GM23248 (cell line): ENCODE data around the gene DDC. TPM values are rescaled to one million over a fixed set of nuclear protein-coding genes. Genes with fewer than 3 reads are reported as not detected.

Experiments used
- DNase-seq: peaks from one replicate; pipeline ENCODE4 v3.0.0-alpha.2; 2015
- H2AFZ ChIP-seq: fragments of 200-600 bp; sonication (generic); 2 replicates; pipeline ENCODE4 v1.6.1; 2016; ENCODE audit warnings: antibody characterized with exemption
- H3F3A ChIP-seq: fragments of 200-600 bp; sonication (generic); 2 replicates; pipeline ENCODE4 v1.6.1; 2016; ENCODE audit warnings: mild to moderate bottlenecking, antibody characterized with exemption, mixed run types; ENCODE audit not compliant: insufficient read depth
- H3K27ac ChIP-seq: fragments of 200-600 bp; sonication (generic); 2 replicates; pipeline ENCODE4 v1.5.1; 2016; ENCODE audit warnings: mild to moderate bottlenecking
- H3K27me3 ChIP-seq: fragments of 200-600 bp; sonication (generic); replicated peaks from 2 replicates; pipeline ENCODE4 v1.6.1; 2016; ENCODE audit warnings: mild to moderate bottlenecking; ENCODE audit not compliant: insufficient read depth
- H3K36me3 ChIP-seq: fragments of 200-600 bp; sonication (generic); 2 replicates; pipeline ENCODE4 v1.6.1; 2016; ENCODE audit warnings: low read depth, mild to moderate bottlenecking
- H3K4me1 ChIP-seq: fragments of 200-600 bp; sonication (generic); 2 replicates; pipeline ENCODE4 v1.6.1; 2016; ENCODE audit warnings: mild to moderate bottlenecking; ENCODE audit not compliant: insufficient read depth
- H3K4me2 ChIP-seq: fragments of 200-600 bp; sonication (generic); one replicate; pipeline ENCODE4 v1.6.1; 2016; ENCODE audit warnings: mild to moderate bottlenecking; ENCODE audit not compliant: unreplicated experiment
- H3K4me3 ChIP-seq: fragments of 200-600 bp; sonication (generic); 2 replicates; pipeline ENCODE4 v1.5.1; 2016; ENCODE audit warnings: mild to moderate bottlenecking
- H3K79me2 ChIP-seq: fragments of 200-600 bp; sonication (generic); 2 replicates; pipeline ENCODE4 v1.6.1; 2016; ENCODE audit warnings: mild to moderate bottlenecking; ENCODE audit not compliant: insufficient read depth
- H3K9ac ChIP-seq: fragments of 200-600 bp; sonication (generic); 2 replicates; pipeline ENCODE4 v1.6.1; 2016; ENCODE audit warnings: mild to moderate bottlenecking
- H3K9me2 ChIP-seq: fragments of 200-600 bp; sonication (generic); 2 replicates; pipeline ENCODE4 v1.6.1; 2016; ENCODE audit warnings: mixed run types, mild to moderate bottlenecking, moderate library complexity; ENCODE audit not compliant: insufficient read depth
- H3K9me3 ChIP-seq: fragments of 200-600 bp; sonication (generic); one replicate; pipeline ENCODE4 v1.6.1; 2017; ENCODE audit warnings: low read depth
- H4K20me1 ChIP-seq: fragments of 200-600 bp; sonication (generic); 2 replicates; pipeline ENCODE4 v1.6.0; 2016; ENCODE audit not compliant: insufficient read depth
- EZH2 ChIP-seq: fragments of 200-600 bp; sonication (generic); IDR thresholded peaks from 2 replicates; pipeline ENCODE4 v1.6.1; 2018; ENCODE audit warnings: antibody characterized with exemption, mild to moderate bottlenecking; ENCODE audit not compliant: insufficient read depth, poor library complexity, severe bottlenecking
- EZH2phosphoT487 ChIP-seq: fragments of 200-600 bp; sonication (generic); IDR thresholded peaks from 2 replicates; pipeline ENCODE4 v1.6.1; 2018; ENCODE audit warnings: antibody characterized with exemption, moderate library complexity, mild to moderate bottlenecking, low read depth; ENCODE audit not compliant: insufficient read depth
- WGBS, 2 experiments: methylation state at CpG; one replicate each; pipeline ENCODE4 v1.1.6; 2015 to 2017; ENCODE audit warnings: low lambda C conversion rate in 2 of 2, low coverage in 1 of 2; ENCODE audit errors: missing lambda C conversion rate in 2 of 2; 5-methylcytosine and 5-hydroxymethylcytosine counted together
- in situ Hi-C: fragments of 300-500 bp; cut with MboI; formaldehyde crosslinking; loops from 2 replicates; pipeline ENCODE4 v1.15.0; 2020
- polyA plus RNA-seq: library from polyadenylated mRNA; unstranded; fragments of >200 nt; fragmentation: Nextera tagmentation; extraction: Ambion mirVana; gene quantifications from 2 replicates; pipeline ENCODE4 v1.2.1, GENCODE V29; 2016
- total RNA-seq: library from RNA; depleted of rRNA; stranded (reverse); fragments of >200 nt; shearing (Covaris generic); gene quantifications from 2 replicates; pipeline ENCODE4 v1.2.3, GENCODE V29; 2014

The DDC gene
- total and polyA plus RNA-seq, 2 experiments from 2014 or later: not detected

DNA sequence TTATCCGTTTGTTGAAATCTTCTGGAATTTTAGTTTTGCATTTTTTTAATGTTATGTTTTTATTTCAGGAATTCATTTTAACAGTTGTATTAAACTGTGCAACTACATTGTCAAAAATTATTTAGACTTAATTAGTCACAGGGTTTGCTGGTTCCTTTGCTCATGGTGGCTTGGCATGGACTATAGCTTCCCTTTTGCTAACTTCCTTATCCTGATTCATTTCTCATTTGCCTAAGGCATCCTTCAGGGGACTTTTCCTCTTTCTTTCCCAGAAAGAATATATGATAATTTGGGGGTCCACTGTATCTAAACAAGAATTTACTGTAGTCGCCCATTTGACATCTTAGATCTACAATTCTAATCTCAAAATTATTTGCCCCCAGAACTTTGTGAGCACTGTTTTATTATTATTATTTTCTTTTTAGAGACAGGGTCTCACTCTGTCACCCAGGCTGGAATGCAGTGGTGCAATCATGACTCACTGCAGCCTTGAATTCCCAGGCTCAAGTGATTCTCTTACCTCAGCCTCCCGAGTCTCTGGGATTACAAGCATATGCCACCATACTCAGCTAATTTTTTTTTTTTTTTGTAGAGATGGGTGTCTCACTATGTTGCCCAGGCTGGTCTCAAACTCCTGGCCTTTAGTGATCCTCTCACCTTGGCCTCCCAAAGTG, 128.9 kb downstream of the DDC start:
- Histone ChIP-seq H3F3A (peaks cover 16% of the 10 kb centered on the region), H3K4me1 (peaks cover 18% of the 10 kb centered on the region), H3K4me2 (peak overlapping the region; percentile 39), H3K79me2 (no peaks in the 10 kb centered on the region), H3K9ac (peak overlapping the region; percentile 45), H3K4me3 (no peak overlapping the region), H3K27me3 (no peaks in the 10 kb centered on the region), H3K9me3 (no peaks in the 10 kb centered on the region), H3K36me3 (no peaks in the 10 kb centered on the region), H2AFZ (no peak overlapping the region), H3K27ac (peak overlapping the region; percentile 84), H3K9me2 (no peaks in the 10 kb centered on the region), H4K20me1 (no peaks in the 10 kb centered on the region)
- in situ Hi-C loops: no loop called here
- 19% methylated on average over 3 of the region's 3 CpGs for WGBS, 2 experiments
- TF ChIP-seq EZH2: no peak
- no peak for TF ChIP-seq EZH2phosphoT487
- DNase-seq: peak; percentile 81

DNA sequence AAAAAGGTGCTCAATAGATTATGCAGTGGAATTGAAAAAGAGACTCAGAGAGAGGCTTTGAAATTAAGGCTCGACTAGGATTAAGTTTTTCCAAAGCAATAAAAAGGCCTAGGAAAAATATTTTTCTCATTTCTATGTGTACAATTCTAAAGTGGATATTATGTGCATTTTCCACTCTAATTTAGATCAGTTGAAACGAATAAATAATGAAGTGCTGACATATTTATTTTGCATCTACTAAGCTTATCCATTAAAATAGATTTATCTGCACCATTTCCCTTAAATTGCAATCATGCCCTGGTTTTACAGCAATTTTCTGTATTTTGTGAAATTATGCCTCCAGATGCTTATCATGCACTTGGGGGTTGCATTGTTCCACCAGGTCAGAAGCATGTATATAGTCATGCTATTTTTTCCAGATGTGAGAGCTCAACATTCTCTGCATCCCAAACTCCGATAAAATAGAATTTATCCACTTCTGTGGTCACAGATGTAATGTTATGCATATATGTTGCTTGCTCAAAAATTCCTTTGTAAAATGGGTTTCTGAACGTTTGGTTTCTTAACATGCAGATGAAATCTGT, 133.4 kb downstream of the DDC start:
- Histone ChIP-seq H3K9me2 (no peaks in the 10 kb centered on the region), H3K9me3 (no peaks in the 10 kb centered on the region), H3K79me2 (no peaks in the 10 kb centered on the region), H2AFZ (no peak overlapping the region), H3K27me3 (no peaks in the 10 kb centered on the region), H3K4me2 (no peak overlapping the region), H3K4me3 (no peak overlapping the region), H3K27ac (no peak overlapping the region), H3K36me3 (no peaks in the 10 kb centered on the region), H3K4me1 (peaks cover 17% of the 10 kb centered on the region), H4K20me1 (no peaks in the 10 kb centered on the region), H3K9ac (no peak overlapping the region), H3F3A (peaks cover 9% of the 10 kb centered on the region)
- in situ Hi-C loops: no loop called here
- DNase-seq: no peak
- WGBS, 2 experiments: 19 to 26% methylated on average over 4 of the region's 4 CpGs
- TF ChIP-seq EZH2: no peak
- TF ChIP-seq EZH2phosphoT487: no peak

DNA sequence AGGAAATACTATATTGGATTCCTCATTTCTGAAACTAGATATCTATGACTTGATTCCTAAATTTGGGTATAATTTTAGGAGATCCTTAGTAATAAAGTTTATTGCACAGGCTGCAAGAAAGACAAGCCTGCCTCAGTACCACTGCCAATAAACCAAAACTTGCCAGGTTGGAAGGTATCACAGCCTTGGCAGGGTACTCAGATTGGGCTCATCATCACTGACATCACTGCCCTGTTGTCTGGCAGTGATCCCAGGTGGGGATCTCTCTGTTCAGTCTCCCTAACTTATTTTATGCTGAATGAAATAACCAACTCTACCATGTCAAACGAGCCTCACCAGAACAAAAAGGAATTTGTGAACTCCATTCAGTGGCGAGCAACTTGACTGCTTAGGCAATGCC, 133.9 kb downstream of the DDC start:
- Histone ChIP-seq H3K4me3 (no peak overlapping the region), H3K9me2 (no peaks in the 10 kb centered on the region), H3K9ac (no peak overlapping the region), H3K9me3 (no peaks in the 10 kb centered on the region), H3F3A (peaks cover 6% of the 10 kb centered on the region), H2AFZ (no peak overlapping the region), H3K4me2 (no peak overlapping the region), H3K27me3 (no peaks in the 10 kb centered on the region), H3K79me2 (no peaks in the 10 kb centered on the region), H3K4me1 (peaks cover 12% of the 10 kb centered on the region), H3K36me3 (no peaks in the 10 kb centered on the region), H3K27ac (no peak overlapping the region), H4K20me1 (no peaks in the 10 kb centered on the region)
- 52 to 63% methylated on average over 2 of the region's 2 CpGs for WGBS, 2 experiments
- TF ChIP-seq EZH2: no peak
- TF ChIP-seq EZH2phosphoT487: no peak
- DNase-seq: no peak
- in situ Hi-C loops: no loop called here

DNA sequence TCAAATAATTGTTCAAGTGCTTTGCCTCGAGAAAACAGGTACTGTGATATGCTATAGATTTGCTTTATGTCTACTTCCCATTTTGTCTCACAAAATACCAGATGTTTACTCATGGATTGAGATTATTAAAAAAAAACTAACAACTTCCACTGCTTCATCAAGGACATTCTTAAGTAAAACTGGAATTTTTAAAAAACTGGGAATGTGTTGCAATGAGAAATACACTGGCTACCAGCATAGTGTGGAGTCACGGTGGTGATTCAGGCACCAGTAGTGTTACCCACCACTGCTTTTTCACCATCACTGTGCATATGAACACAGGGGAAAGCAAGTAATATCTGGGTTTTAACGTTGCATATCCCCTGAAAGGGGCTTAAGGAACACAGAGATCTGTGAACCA, 136.3 kb downstream of the DDC start:
- no peak overlapping the region for H3K9ac ChIP-seq
- H3K79me2 ChIP-seq: no peaks in the 10 kb centered on the region
- H3K9me3 ChIP-seq: no peaks in the 10 kb centered on the region
- H4K20me1 ChIP-seq: no peaks in the 10 kb centered on the region
- no peak overlapping the region for H3K27ac ChIP-seq
- H3K4me2 ChIP-seq: no peak overlapping the region
- H3F3A ChIP-seq: no peaks in the 10 kb centered on the region
- in situ Hi-C loops: no loop called here
- no peak overlapping the region for H3K4me3 ChIP-seq
- TF ChIP-seq EZH2: no peak
- WGBS, 2 experiments: 75 to 78% methylated on average over 3 of the region's 3 CpGs
- no peaks in the 10 kb centered on the region for H3K9me2 ChIP-seq
- no peaks in the 10 kb centered on the region for H3K36me3 ChIP-seq
- H3K27me3 ChIP-seq: no peaks in the 10 kb centered on the region
- no peak overlapping the region for H2AFZ ChIP-seq
- no peaks in the 10 kb centered on the region for H3K4me1 ChIP-seq
- DNase-seq: no peak

DNA sequence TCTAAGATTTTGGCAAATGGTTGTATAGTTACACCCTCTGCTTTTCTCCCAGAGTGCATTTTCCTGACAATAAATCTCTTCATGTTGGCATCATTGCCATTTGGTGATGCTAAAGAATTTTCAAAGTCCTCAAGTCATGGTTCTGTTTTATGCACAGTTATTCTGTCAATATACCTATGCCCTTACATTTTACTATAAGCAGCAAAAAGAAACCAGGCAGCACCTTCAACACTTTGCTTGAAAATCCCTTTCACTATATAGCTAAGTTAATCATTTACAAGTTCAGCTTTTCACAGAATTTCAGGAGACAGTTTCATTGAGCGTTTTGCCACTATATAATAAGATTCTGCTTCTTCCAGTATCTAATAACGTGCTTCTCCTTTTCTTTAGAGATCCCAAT, 137.7 kb downstream of the DDC start:
- Histone ChIP-seq H3F3A (no peaks in the 10 kb centered on the region), H3K4me2 (no peak overlapping the region), H3K9me2 (no peaks in the 10 kb centered on the region), H3K9ac (no peak overlapping the region), H3K4me3 (no peak overlapping the region), H3K9me3 (no peaks in the 10 kb centered on the region), H3K4me1 (no peaks in the 10 kb centered on the region), H3K27ac (no peak overlapping the region), H3K36me3 (no peaks in the 10 kb centered on the region), H3K27me3 (no peaks in the 10 kb centered on the region), H3K79me2 (no peaks in the 10 kb centered on the region), H4K20me1 (no peaks in the 10 kb centered on the region), H2AFZ (no peak overlapping the region)
- WGBS, 2 experiments: 74 to 88% methylated on average over 2 of the region's 2 CpGs
- in situ Hi-C loops: no loop called here
- no peak for TF ChIP-seq EZH2phosphoT487
- TF ChIP-seq EZH2: no peak
- no peak for DNase-seq
